GM19043 (cell line): ENCODE data around the gene TTLL9.

Experiments used
- ATAC-seq: cut with Tn5 transposase; IDR thresholded peaks from one replicate; pipeline ENCODE4 v1.9.1; 2021; ENCODE audit warnings: low read depth; ENCODE audit not compliant: unreplicated experiment

The TTLL9 gene

GRCh38 chr20:31974296-31974695 is 103.9 kb downstream of the TTLL9 start:
- no peak for ATAC-seq

GRCh38 chr20:31974951-31975487 is 104.6 kb downstream of the TTLL9 start:
- no peak for ATAC-seq

- no peak for ATAC-seq
Observed at GRCh38 chr20:31975874-31976273, 105.4 kb downstream of the TTLL9 start.

GRCh38 chr20:31977080-31977479 is 106.6 kb downstream of the TTLL9 start:
- ATAC-seq, result no peak

- ATAC-seq, result no peak
Observed at GRCh38 chr20:31979713-31980426, 109.4 kb downstream of the TTLL9 start.

- ATAC-seq, result no peak
Observed at GRCh38 chr20:31981784-31982183, 111.3 kb downstream of the TTLL9 start.

GRCh38 chr20:31984981-31985471 is 114.6 kb downstream of the TTLL9 start:
- ATAC-seq, result no peak

- no peak for ATAC-seq
Observed at GRCh38 chr20:31987744-31988143, 117.3 kb downstream of the TTLL9 start.

GRCh38 chr20:31988430-31989015 is 118.1 kb downstream of the TTLL9 start:
- ATAC-seq, result no peak

GRCh38 chr20:31989030-31989645 is 118.7 kb downstream of the TTLL9 start:
- no peak for ATAC-seq

GRCh38 chr20:31990641-31991338 is 120.4 kb downstream of the TTLL9 start:
- ATAC-seq, result no peak

GRCh38 chr20:31991339-31991705 is 120.9 kb downstream of the TTLL9 start:
- no peak for ATAC-seq

GRCh38 chr20:31992086-31992485 is 121.7 kb downstream of the TTLL9 start:
- no peak for ATAC-seq
